HS-5 (cell line): Measurements from ENCODE around the gene DYNC1I1.

ENCODE experiments used
- DNase-seq: peaks from one replicate; pipeline ENCODE4 v3.0.0-alpha.2; 2012; ENCODE audit warnings: low read depth

DYNC1I1 gene

DNA sequence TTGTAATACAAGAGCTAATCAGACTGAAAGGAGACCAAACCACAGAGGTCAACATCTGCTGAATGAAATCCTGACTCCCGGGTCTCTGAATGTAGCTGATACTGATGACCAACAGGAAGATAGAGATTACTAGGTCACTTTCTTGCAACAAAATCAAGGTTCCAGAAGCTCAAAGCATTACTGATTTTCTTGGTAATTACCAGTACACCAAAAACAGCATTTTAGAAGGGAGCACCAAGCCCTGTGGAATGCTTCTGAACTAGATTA, 371.8 kb downstream of the DYNC1I1 start:
- DNase-seq: no peak
